H1 (cell line): ENCODE measurements around the gene LRRTM4. TPM values are rescaled to one million over a fixed set of nuclear protein-coding genes. Genes with fewer than 3 reads are reported as not detected.

ENCODE experiments used
- SP4 ChIP-seq: IDR thresholded peaks from 2 replicates; pipeline ENCODE4 v1.6.1; 2012; ENCODE audit warnings: low read length, inconsistent platforms
- ZNF274 ChIP-seq: IDR thresholded peaks from 2 replicates; pipeline ENCODE4 v1.7.0; 2012; ENCODE audit warnings: low read length, borderline replicate concordance; ENCODE audit errors: extremely low read depth
- polyA plus RNA-seq, 7 experiments: library from polyadenylated mRNA; depleted of rRNA in 3 of 7; stranded (reverse) in 5 of 7; unstranded in 2 of 7; fragments of >200 nt in 5 of 7; fragments of 200-250 nt in 2 of 7; gene quantifications; 1 replicate in 5 of 7; 2 replicates in 1 of 7; 4 replicates in 1 of 7; pipeline versions ENCODE4 v1.2.1 to v1.2.3, GENCODE V29; 2011 to 2013; ENCODE audit warnings: missing spikeins in 2 of 7, mixed read lengths in 2 of 7
- total RNA-seq: library from RNA; stranded (reverse); fragmentation: NEBNext Ultra II Directional; extraction: Animal tissue kit (Norgen Biotek cat#: 25700); gene quantifications from 2 replicates; pipeline ENCODE4 v1.2.1, GENCODE V29; 2021
- TF ChIP-seq, protein P1 (sequence below): fragments of 300-600 bp; sonication (generic); IDR thresholded peaks from 2 replicates; pipeline ENCODE4 v1.7.1; 2012; ENCODE audit warnings: low read length, moderate library complexity, mild to moderate bottlenecking, inconsistent platforms; ENCODE audit not compliant: insufficient replicate concordance

Gene LRRTM4
- total and polyA plus RNA-seq, 2 of the 8 experiments (the other 6 are each of a cell fraction or from before 2014, with no cell fraction given) = 3.6 to 9.5 TPM

DNA sequence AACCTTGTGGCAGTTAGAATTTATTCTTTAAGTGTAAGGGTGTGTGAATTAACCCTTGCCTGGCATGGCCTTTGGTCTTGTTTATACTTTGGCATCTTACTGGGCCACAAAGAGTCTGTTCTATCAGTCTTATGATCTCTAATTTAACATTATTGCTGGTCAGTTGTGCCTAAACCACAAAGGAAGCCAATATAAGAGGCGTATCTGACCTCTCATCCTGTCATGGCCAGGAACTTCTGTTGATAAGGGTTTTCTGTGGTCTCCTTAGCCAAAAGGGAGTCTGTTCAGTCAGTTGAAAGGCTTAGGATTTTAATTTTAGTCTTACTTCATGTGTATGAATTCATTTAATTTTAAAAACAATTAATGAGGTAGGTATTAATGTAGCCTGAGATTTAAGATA is 127.2 kb downstream of the LRRTM4 start (continued):
- TF ChIP-seq ZNF274 (no peak), SP4 (no peak)
- TF ChIP-seq, protein P1, sequence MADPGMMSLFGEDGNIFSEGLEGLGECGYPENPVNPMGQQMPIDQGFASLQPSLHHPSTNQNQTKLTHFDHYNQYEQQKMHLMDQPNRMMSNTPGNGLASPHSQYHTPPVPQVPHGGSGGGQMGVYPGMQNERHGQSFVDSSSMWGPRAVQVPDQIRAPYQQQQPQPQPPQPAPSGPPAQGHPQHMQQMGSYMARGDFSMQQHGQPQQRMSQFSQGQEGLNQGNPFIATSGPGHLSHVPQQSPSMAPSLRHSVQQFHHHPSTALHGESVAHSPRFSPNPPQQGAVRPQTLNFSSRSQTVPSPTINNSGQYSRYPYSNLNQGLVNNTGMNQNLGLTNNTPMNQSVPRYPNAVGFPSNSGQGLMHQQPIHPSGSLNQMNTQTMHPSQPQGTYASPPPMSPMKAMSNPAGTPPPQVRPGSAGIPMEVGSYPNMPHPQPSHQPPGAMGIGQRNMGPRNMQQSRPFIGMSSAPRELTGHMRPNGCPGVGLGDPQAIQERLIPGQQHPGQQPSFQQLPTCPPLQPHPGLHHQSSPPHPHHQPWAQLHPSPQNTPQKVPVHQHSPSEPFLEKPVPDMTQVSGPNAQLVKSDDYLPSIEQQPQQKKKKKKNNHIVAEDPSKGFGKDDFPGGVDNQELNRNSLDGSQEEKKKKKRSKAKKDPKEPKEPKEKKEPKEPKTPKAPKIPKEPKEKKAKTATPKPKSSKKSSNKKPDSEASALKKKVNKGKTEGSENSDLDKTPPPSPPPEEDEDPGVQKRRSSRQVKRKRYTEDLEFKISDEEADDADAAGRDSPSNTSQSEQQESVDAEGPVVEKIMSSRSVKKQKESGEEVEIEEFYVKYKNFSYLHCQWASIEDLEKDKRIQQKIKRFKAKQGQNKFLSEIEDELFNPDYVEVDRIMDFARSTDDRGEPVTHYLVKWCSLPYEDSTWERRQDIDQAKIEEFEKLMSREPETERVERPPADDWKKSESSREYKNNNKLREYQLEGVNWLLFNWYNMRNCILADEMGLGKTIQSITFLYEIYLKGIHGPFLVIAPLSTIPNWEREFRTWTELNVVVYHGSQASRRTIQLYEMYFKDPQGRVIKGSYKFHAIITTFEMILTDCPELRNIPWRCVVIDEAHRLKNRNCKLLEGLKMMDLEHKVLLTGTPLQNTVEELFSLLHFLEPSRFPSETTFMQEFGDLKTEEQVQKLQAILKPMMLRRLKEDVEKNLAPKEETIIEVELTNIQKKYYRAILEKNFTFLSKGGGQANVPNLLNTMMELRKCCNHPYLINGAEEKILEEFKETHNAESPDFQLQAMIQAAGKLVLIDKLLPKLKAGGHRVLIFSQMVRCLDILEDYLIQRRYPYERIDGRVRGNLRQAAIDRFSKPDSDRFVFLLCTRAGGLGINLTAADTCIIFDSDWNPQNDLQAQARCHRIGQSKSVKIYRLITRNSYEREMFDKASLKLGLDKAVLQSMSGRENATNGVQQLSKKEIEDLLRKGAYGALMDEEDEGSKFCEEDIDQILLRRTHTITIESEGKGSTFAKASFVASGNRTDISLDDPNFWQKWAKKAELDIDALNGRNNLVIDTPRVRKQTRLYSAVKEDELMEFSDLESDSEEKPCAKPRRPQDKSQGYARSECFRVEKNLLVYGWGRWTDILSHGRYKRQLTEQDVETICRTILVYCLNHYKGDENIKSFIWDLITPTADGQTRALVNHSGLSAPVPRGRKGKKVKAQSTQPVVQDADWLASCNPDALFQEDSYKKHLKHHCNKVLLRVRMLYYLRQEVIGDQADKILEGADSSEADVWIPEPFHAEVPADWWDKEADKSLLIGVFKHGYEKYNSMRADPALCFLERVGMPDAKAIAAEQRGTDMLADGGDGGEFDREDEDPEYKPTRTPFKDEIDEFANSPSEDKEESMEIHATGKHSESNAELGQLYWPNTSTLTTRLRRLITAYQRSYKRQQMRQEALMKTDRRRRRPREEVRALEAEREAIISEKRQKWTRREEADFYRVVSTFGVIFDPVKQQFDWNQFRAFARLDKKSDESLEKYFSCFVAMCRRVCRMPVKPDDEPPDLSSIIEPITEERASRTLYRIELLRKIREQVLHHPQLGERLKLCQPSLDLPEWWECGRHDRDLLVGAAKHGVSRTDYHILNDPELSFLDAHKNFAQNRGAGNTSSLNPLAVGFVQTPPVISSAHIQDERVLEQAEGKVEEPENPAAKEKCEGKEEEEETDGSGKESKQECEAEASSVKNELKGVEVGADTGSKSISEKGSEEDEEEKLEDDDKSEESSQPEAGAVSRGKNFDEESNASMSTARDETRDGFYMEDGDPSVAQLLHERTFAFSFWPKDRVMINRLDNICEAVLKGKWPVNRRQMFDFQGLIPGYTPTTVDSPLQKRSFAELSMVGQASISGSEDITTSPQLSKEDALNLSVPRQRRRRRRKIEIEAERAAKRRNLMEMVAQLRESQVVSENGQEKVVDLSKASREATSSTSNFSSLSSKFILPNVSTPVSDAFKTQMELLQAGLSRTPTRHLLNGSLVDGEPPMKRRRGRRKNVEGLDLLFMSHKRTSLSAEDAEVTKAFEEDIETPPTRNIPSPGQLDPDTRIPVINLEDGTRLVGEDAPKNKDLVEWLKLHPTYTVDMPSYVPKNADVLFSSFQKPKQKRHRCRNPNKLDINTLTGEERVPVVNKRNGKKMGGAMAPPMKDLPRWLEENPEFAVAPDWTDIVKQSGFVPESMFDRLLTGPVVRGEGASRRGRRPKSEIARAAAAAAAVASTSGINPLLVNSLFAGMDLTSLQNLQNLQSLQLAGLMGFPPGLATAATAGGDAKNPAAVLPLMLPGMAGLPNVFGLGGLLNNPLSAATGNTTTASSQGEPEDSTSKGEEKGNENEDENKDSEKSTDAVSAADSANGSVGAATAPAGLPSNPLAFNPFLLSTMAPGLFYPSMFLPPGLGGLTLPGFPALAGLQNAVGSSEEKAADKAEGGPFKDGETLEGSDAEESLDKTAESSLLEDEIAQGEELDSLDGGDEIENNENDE = no peak
